ENCODE measurements around the gene CD79B. TPM values are rescaled to one million over a fixed set of nuclear protein-coding genes. Genes with fewer than 3 reads are reported as not detected.

Gene CD79B
- total RNA-seq, 1 experiment from 2014 or later: not detected

GRCh38 chr17:63949576-63950250 lies 17.6 kb upstream of the CD79B start:
- no peak overlapping the region for H3K4me3 Mint-ChIP-seq (ENCODE audit: unreplicated experiment)
- no TSS peak for BruUV-seq (replicated peaks)
- H3K27ac Mint-ChIP-seq (ENCODE audit: unreplicated experiment): no peak overlapping the region
- no peaks in the 10 kb centered on the region for H3K4me1 Mint-ChIP-seq (ENCODE audit: low read depth, unreplicated experiment)
- no peak for DNase-seq
- Histone ChIP-seq H3K4me1 (no peaks in the 10 kb centered on the region), H3K27me3 (replicated peaks; ENCODE audit: control insufficient read depth, insufficient read depth, low read length) (no peaks in the 10 kb centered on the region), H3K36me3 (ENCODE audit: control insufficient read depth, insufficient read depth, low read length) (no peaks in the 10 kb centered on the region), H3K4me3 (ENCODE audit: low read depth, low read length) (no peak overlapping the region), H3K9me3 (no peaks in the 10 kb centered on the region)
- intact Hi-C loops (cut with micrococcal nuclease; ENCODE audit: unreplicated experiment): loop anchor here (5.0 kb wide), 1 partner anchor 38 kb away; no protein-coding TSS in a partner anchor
- ChIA-PET CTCF (interaction anchor here (0.8 to 1.8 kb wide), 6 partner anchors 30 to 108 kb away, joined by 3 to 31 read pairs (median 6); partner anchors contain the start of genes CSHL1 and GH1), POLR2A (no interaction called here)
- no peaks in the 10 kb centered on the region for H3K36me3 Mint-ChIP-seq (ENCODE audit: insufficient read depth, unreplicated experiment)
- H3K9me3 Mint-ChIP-seq (ENCODE audit: unreplicated experiment): no peaks in the 10 kb centered on the region
- peaks cover 6% of the 10 kb centered on the region for H3K27me3 Mint-ChIP-seq (ENCODE audit: insufficient read depth, unreplicated experiment)
- TF ChIP-seq CTCF (IDR thresholded peaks at IDR 0.05; ENCODE audit: insufficient read depth in 1 of 2, low read depth in 1 of 2, low read length in 1 of 2, severe bottlenecking in 1 of 2, unreplicated experiment in 1 of 2): no peak

- Histone ChIP-seq H3K9me3 (no peaks in the 10 kb centered on the region), H3K4me3 (ENCODE audit: low read depth, low read length) (no peak overlapping the region), H3K27me3 (replicated peaks; ENCODE audit: control insufficient read depth, insufficient read depth, low read length) (no peaks in the 10 kb centered on the region), H3K4me1 (no peaks in the 10 kb centered on the region), H3K36me3 (ENCODE audit: control insufficient read depth, insufficient read depth, low read length) (no peaks in the 10 kb centered on the region)
- ChIA-PET POLR2A (no interaction called here), CTCF (interaction anchor here (1.3 kb wide), 1 partner anchor 29 kb away, joined by 8 read pairs; the partner anchor contains the start of gene GH1)
- Mint-ChIP-seq H3K4me1 (ENCODE audit: low read depth, unreplicated experiment) (no peaks in the 10 kb centered on the region), H3K27me3 (ENCODE audit: insufficient read depth, unreplicated experiment) (peaks cover 6% of the 10 kb centered on the region), H3K9me3 (ENCODE audit: unreplicated experiment) (no peaks in the 10 kb centered on the region), H3K36me3 (ENCODE audit: insufficient read depth, unreplicated experiment) (peaks cover 6% of the 10 kb centered on the region), H3K27ac (ENCODE audit: unreplicated experiment) (no peak overlapping the region), H3K4me3 (ENCODE audit: unreplicated experiment) (no peak overlapping the region)
- no peak for TF ChIP-seq CTCF (IDR thresholded peaks at IDR 0.05; ENCODE audit: insufficient read depth in 1 of 2, low read depth in 1 of 2, low read length in 1 of 2, severe bottlenecking in 1 of 2, unreplicated experiment in 1 of 2)
- no peak for DNase-seq
- BruUV-seq (replicated peaks): no TSS peak
- intact Hi-C loops (cut with micrococcal nuclease; ENCODE audit: unreplicated experiment): no loop called here
Measured at GRCh38 chr17:63948521-63948920, 16.4 kb upstream of the CD79B start.

- H3K4me1 ChIP-seq: no peaks in the 10 kb centered on the region
- POLR2A ChIA-PET: no interaction called here
Measured at GRCh38 chr17:63947711-63948330, 15.7 kb upstream of the CD79B start.

More at GRCh38 chr17:63947711-63948330, 15.7 kb upstream of the CD79B start:
- H3K36me3 ChIP-seq (ENCODE audit: control insufficient read depth, insufficient read depth, low read length): no peaks in the 10 kb centered on the region
- intact Hi-C loops (cut with micrococcal nuclease; ENCODE audit: unreplicated experiment): no loop called here
- TF ChIP-seq CTCF (IDR thresholded peaks at IDR 0.05; ENCODE audit: insufficient read depth in 1 of 2, low read depth in 1 of 2, low read length in 1 of 2, severe bottlenecking in 1 of 2, unreplicated experiment in 1 of 2): no peak
- Mint-ChIP-seq H3K4me3 (ENCODE audit: unreplicated experiment) (no peak overlapping the region), H3K27me3 (ENCODE audit: insufficient read depth, unreplicated experiment) (peaks cover 7% of the 10 kb centered on the region), H3K27ac (ENCODE audit: unreplicated experiment) (no peak overlapping the region), H3K36me3 (ENCODE audit: insufficient read depth, unreplicated experiment) (peaks cover 6% of the 10 kb centered on the region), H3K4me1 (ENCODE audit: low read depth, unreplicated experiment) (no peaks in the 10 kb centered on the region), H3K9me3 (ENCODE audit: unreplicated experiment) (no peaks in the 10 kb centered on the region)
- no TSS peak for BruUV-seq (replicated peaks)
- no peaks in the 10 kb centered on the region for H3K9me3 ChIP-seq
- no peak for DNase-seq
- no peaks in the 10 kb centered on the region for H3K27me3 ChIP-seq (replicated peaks; ENCODE audit: control insufficient read depth, insufficient read depth, low read length)
- CTCF ChIA-PET: interaction anchor here (0.6 to 2.3 kb wide), 4 partner anchors 18 to 78 kb away, joined by 3 to 41 read pairs (median 12); partner anchors contain the start of gene GH1
- H3K4me3 ChIP-seq (ENCODE audit: low read depth, low read length): no peak overlapping the region
